Hepatocyte (in vitro differentiated cells): ENCODE results near the gene PDLIM4. TPM values are rescaled to one million over a fixed set of nuclear protein-coding genes. Genes with fewer than 3 reads are reported as not detected.

Experiments used
- DNase-seq: peaks from one replicate; pipeline ENCODE4 v3.0.0-alpha.2; 2016; ENCODE audit warnings: low spot score
- H2AFZ ChIP-seq: fragments of 200-600 bp; sonication (generic); 2 replicates; pipeline ENCODE4 v1.6.0; 2016; ENCODE audit warnings: antibody characterized with exemption, mild to moderate bottlenecking
- H3K27ac ChIP-seq: fragments of 200-600 bp; sonication (generic); 2 replicates; pipeline ENCODE4 v1.5.1; 2016; ENCODE audit warnings: mild to moderate bottlenecking
- H3K27me3 ChIP-seq: fragments of 200-600 bp; sonication (generic); 2 replicates; pipeline ENCODE4 v1.6.1; 2016
- H3K36me3 ChIP-seq: fragments of 200-600 bp; sonication (generic); replicated peaks from 2 replicates; pipeline ENCODE4 v1.5.1; 2016; ENCODE audit warnings: low read depth; ENCODE audit not compliant: insufficient read depth
- H3K4me1 ChIP-seq: fragments of 200-600 bp; sonication (generic); 2 replicates; pipeline ENCODE4 v1.5.1; 2016; ENCODE audit warnings: mild to moderate bottlenecking, moderate library complexity; ENCODE audit not compliant: insufficient read depth
- H3K4me2 ChIP-seq: fragments of 200-600 bp; sonication (generic); 2 replicates; pipeline ENCODE4 v1.6.0; 2016
- H3K4me3 ChIP-seq: fragments of 200-600 bp; sonication (generic); 2 replicates; pipeline ENCODE4 v1.5.1; 2016; ENCODE audit warnings: mild to moderate bottlenecking
- H3K79me2 ChIP-seq: fragments of 200-600 bp; sonication (generic); 2 replicates; pipeline ENCODE4 v1.6.0; 2017; ENCODE audit warnings: mild to moderate bottlenecking
- H3K9me2 ChIP-seq: fragments of 200-600 bp; sonication (generic); replicated peaks from 2 replicates; pipeline ENCODE4 v1.6.0; 2017; ENCODE audit warnings: mild to moderate bottlenecking; ENCODE audit not compliant: insufficient read depth
- H3K9me3 ChIP-seq: fragments of 200-600 bp; sonication (generic); 2 replicates; pipeline ENCODE4 v1.5.1; 2016; ENCODE audit warnings: low read depth, mild to moderate bottlenecking
- H4K20me1 ChIP-seq: fragments of 200-600 bp; sonication (generic); 2 replicates; pipeline ENCODE4 v1.6.0; 2016; ENCODE audit warnings: mild to moderate bottlenecking; ENCODE audit not compliant: insufficient read depth, poor library complexity, severe bottlenecking
- CTCF ChIP-seq: fragments of 200-600 bp; sonication (generic); IDR thresholded peaks from 2 replicates; pipeline ENCODE4 v1.5.1; 2016; ENCODE audit warnings: antibody characterized with exemption, mild to moderate bottlenecking; ENCODE audit not compliant: poor library complexity
- EZH2 ChIP-seq: fragments of 200-600 bp; sonication (generic); IDR thresholded peaks from 2 replicates; pipeline ENCODE4 v1.6.1; 2016; ENCODE audit warnings: antibody characterized with exemption, mild to moderate bottlenecking, borderline replicate concordance
- EZH2phosphoT487 ChIP-seq: fragments of 200-600 bp; sonication (generic); IDR thresholded peaks from one replicate; pipeline ENCODE4 v1.6.1; 2018; ENCODE audit warnings: antibody characterized with exemption, mild to moderate bottlenecking, low read depth, moderate library complexity; ENCODE audit not compliant: unreplicated experiment, severe bottlenecking
- WGBS: methylation state at CpG from one replicate; pipeline ENCODE4 v1.1.6; 2016; ENCODE audit warnings: low lambda C conversion rate; ENCODE audit errors: missing lambda C conversion rate; 5-methylcytosine and 5-hydroxymethylcytosine counted together
- polyA plus RNA-seq: library from polyadenylated mRNA; unstranded; fragments of >200 nt; fragmentation: Nextera tagmentation; extraction: Ambion mirVana; gene quantifications from 2 replicates; pipeline ENCODE4 v1.2.1, GENCODE V29; 2016
- total RNA-seq: library from RNA; depleted of rRNA; stranded (reverse); fragments of >200 nt; gene quantifications from 2 replicates; pipeline ENCODE4 v1.2.3, GENCODE V29; 2014

Gene PDLIM4
- total and polyA plus RNA-seq, 2 experiments from 2014 or later: 16.4 to 102 TPM

- peaks cover 10% of the 10 kb centered on the region for H3K4me1 ChIP-seq
- H3K36me3 ChIP-seq: no peaks in the 10 kb centered on the region
- no peaks in the 10 kb centered on the region for H4K20me1 ChIP-seq
- no peak overlapping the region for H3K27ac ChIP-seq
- TF ChIP-seq EZH2phosphoT487: no peak
- TF ChIP-seq CTCF: no peak
- no peak for TF ChIP-seq EZH2
- no peak overlapping the region for H3K4me3 ChIP-seq
- H3K9me3 ChIP-seq: no peaks in the 10 kb centered on the region
- H3K9me2 ChIP-seq: no peaks in the 10 kb centered on the region
- no peaks in the 10 kb centered on the region for H3K79me2 ChIP-seq
- H3K27me3 ChIP-seq: no peaks in the 10 kb centered on the region
- no peak overlapping the region for H2AFZ ChIP-seq
- DNase-seq: no peak
- H3K4me2 ChIP-seq: no peak overlapping the region
These were observed 52.2 kb downstream of the PDLIM4 start for GRCh38 chr5:132309679-132310078.

GRCh38 chr5:132310141-132310834 lies 52.8 kb downstream of the PDLIM4 start:
- H3K4me1 ChIP-seq: peaks cover 10% of the 10 kb centered on the region
- TF ChIP-seq EZH2phosphoT487 (no peak), EZH2 (no peak), CTCF (no peak)
- 74% methylated on average over 11 of the region's 11 CpGs for WGBS
- H4K20me1 ChIP-seq: no peaks in the 10 kb centered on the region
- no peak overlapping the region for H3K4me3 ChIP-seq
- no peak overlapping the region for H3K27ac ChIP-seq
- no peak overlapping the region for H2AFZ ChIP-seq
- DNase-seq: no peak
- H3K4me2 ChIP-seq: no peak overlapping the region
- no peaks in the 10 kb centered on the region for H3K9me3 ChIP-seq
- H3K9me2 ChIP-seq: no peaks in the 10 kb centered on the region
- H3K79me2 ChIP-seq: no peaks in the 10 kb centered on the region
- H3K36me3 ChIP-seq: no peaks in the 10 kb centered on the region
- H3K27me3 ChIP-seq: no peaks in the 10 kb centered on the region

GRCh38 chr5:132313366-132313765 lies 55.9 kb downstream of the PDLIM4 start:
- Histone ChIP-seq H3K27me3 (no peaks in the 10 kb centered on the region), H3K9me2 (no peaks in the 10 kb centered on the region), H3K9me3 (no peaks in the 10 kb centered on the region), H3K4me3 (no peak overlapping the region), H4K20me1 (no peaks in the 10 kb centered on the region), H2AFZ (no peak overlapping the region), H3K4me2 (no peak overlapping the region), H3K36me3 (no peaks in the 10 kb centered on the region), H3K27ac (no peak overlapping the region), H3K4me1 (peaks cover 5% of the 10 kb centered on the region), H3K79me2 (no peaks in the 10 kb centered on the region)
- no peak for DNase-seq
- 87% methylated on average over 4 of the region's 4 CpGs for WGBS
- TF ChIP-seq EZH2 (no peak), CTCF (no peak), EZH2phosphoT487 (no peak)
